GM18858 (cell line): ENCODE data around the gene SMARCC1.

Experiments used
- ATAC-seq: cut with Tn5 transposase; IDR thresholded peaks from one replicate; pipeline ENCODE4 v1.9.1; 2021; ENCODE audit not compliant: unreplicated experiment

Gene SMARCC1

DNA sequence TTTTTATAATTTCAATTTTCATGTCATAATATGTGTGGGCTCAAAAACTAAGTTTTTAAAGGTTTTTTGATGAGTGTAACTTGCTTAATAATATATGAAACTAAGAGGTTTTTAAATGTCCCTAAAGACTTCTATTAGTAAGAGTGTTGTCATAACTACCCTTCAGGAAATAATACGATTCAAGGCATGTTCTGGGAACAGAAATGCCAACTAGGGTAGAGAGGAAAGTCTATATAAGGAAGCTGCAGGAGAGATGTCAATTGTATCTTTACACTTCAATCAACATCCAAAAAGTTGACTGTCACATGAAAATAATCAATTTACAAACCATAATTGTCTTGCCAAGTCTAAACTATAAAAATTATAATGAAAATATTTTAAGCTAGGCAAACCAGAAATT lies 76.3 kb downstream of the SMARCC1 start:
- no peak for ATAC-seq

GRCh38 chr3:47704237-47704612 lies 77.5 kb downstream of the SMARCC1 start:
- ATAC-seq: no peak

- no peak for ATAC-seq
Observed at GRCh38 chr3:47701388-47701787, 80.3 kb downstream of the SMARCC1 start.

DNA sequence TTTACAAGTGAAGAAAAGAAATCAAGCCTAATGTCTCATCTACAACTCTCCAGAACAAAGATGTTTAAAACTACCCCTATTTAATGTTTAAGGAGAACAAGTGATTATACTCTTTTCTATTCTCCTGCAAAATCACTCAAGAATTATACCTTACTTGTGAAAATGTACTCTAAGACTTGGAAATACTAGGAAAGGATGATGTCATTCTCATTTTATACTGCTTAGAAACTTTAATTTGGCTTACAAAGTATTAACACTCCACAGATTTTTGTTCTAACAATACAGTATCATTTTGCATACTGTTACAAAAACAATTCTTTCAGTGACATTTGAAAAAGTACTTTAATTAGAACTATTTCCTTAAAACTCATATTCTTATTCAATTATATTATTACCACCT lies 89.5 kb downstream of the SMARCC1 start:
- no peak for ATAC-seq

DNA sequence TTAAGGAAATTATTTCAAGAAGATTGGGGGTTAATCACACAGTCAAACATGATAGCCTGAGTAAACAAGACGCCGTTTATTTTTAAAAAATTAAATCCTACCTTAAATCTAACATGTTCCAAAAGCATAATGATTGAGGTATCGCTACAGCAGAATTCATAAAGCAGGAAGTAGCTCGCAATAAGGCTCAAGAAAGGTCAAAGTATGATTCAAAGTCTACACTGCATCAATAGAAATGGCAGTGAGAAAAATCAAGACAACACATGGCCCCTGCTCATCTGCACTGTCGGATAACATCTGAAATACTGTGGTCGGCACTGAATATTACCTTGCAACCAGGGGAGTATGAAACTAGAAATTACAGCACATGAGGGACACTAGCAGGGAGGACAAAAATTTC lies 93.2 kb downstream of the SMARCC1 start:
- no peak for ATAC-seq

- no peak for ATAC-seq
Observed at GRCh38 chr3:47685037-47685436, 96.7 kb downstream of the SMARCC1 start.

GRCh38 chr3:47681016-47681415 lies 100.7 kb downstream of the SMARCC1 start:
- ATAC-seq: no peak

DNA sequence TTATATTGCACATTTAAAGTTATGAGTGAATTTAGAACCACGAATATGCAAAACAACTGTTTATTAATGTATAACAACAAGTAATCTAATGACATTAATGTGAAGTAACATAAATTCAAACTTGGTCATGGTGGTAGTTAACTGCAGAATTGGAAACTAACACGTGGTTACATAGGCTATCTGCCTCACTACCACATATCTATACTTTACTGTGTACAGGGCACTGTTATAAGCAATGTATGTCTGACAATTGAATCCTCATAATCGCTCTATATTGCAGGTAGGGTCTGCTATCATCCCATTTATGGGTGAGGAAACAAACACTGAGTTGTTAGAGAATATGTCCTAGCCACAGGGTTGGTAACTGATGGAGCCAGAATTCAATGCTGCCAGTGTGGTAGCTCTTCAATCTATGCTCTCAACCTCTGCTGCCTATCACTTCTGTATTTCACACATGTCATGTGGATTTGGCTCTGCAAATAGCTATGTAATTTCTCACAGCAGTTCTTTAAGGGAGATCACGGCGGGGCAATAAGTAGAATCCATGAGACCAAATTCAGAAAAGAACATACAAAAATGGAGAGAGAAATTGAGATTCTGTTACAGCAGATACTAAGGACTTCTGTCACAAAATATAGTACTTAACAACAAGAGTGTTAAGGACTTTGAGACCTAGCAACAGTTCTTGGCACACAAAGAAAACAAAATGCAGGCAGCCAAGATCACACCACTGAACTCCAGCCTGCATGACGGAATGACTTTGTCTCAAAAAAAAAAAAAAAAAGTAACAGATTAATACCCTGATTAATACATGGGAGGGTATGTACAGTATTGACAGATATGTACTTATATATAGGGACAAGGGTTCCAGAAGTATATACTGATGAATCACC lies 103.0 kb downstream of the SMARCC1 start:
- no peak for ATAC-seq

- ATAC-seq: no peak
Observed at GRCh38 chr3:47669026-47669749, 112.5 kb downstream of the SMARCC1 start.

- ATAC-seq: no peak
Observed at GRCh38 chr3:47666118-47666517, 115.6 kb downstream of the SMARCC1 start.

GRCh38 chr3:47664519-47664918 lies 117.2 kb downstream of the SMARCC1 start:
- no peak for ATAC-seq

DNA sequence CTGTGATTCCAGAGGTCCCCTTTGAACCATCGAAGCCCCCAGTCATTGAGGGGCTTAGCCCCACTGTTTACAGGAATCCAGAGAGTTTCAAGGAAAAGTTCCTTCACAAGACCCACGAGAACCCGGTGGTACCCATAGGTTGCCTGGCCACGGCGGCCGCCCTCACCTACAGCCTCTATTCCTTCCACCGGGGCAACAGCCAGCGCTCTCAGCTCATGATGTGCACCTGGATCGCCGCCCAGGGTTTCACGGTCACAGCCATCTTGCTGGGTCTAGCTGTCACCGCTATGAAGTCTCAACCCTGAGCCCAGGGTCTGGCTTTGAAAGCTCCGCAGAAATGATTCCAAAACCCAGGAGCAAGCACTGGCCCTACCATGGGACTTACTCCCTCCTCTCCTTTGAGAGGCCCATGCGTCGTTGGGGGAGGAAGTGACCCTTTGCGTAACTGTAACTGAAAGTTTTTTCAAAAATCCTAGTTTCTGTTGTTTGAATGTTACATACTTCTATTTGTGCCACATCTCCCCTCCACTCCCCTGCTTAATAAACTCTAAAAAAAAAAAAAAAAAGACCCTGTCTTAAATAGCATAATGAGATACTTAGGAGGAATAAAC lies 118.0 kb downstream of the SMARCC1 start:
- no peak for ATAC-seq

DNA sequence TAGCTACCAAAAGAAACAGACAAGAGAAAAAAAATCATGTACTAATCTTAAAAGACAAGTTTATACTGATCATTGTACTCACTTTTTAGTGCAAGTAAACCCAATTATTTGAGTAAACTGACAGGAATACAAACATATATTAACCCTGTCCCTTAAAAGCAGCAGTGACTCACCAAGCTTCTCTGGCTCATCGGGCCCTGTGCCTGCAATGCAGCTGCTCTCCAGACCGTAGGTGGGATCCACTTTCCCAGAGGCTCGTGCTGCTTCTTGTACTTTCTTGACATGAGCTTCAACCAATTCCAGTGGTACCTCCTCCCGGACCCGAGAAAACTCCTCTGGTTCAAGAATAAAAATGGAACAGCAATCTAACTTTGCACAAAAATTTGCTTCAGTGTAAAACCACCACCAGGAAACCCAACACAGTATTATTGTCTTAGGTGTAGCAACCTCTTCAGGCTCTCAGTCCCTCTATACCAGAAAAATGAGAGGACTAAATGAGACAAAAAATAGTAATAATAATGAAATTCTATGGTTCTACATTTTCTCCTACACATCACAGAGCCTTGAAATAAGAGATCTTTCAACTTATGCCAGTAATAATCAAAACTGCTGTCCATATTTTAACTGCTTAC lies 120.5 kb downstream of the SMARCC1 start:
- no peak for ATAC-seq

DNA sequence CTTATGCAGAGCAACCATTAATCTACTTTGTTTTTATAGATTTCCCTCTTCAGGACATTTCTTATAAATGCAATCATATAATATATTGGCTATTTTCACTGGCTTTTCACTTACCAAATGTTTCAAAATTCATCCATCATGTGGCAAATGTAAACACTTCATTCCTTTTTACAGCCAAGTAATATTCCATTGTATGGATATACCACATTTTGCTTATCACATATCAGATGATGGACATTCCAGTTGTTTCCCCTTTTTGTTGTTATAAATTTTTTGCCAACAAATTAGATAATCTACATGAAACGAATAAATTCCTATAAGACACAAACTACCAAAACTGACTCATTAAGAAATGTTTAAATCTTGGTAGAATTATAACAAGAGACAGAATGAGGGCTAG lies 123.2 kb downstream of the SMARCC1 start:
- no peak for ATAC-seq

- ATAC-seq: no peak
Observed at GRCh38 chr3:47652142-47652541, 129.6 kb downstream of the SMARCC1 start.

DNA sequence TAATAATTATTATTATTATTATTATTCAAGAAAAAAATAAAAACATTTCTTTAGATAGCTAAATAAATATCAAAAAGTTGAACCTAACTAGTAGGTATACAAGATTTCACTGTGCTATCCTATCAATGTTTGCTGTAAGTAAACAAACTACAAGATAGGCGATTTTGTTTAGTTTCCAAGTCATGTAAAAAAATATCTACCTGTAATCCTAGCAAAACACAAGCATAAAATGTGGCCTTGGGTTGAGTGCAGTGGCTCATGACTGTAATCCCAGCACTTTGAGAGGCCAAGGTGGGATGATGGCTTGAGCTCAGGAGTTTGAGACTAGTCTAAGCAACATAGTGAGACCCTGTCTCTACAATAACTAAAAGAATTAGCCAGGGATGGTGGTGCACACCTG lies 131.4 kb downstream of the SMARCC1 start:
- ATAC-seq: no peak

DNA sequence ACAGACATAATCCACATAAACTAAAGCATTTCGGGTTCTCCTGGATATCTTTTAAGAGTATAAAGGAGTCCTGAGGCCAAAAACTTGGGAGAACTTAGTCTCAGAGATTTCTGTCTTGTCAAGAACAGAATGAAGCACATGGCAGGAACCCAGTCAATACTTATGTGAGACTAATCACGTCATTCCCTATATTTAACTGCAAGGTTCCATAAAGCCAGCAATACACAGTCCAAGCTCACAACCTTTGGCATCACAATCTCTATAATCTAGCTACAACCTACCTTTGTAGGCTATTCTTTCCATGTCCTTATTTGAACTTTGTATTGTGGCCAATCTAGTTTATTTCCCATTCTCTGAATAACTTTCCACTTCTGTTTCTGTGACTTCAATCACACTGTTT lies 134.1 kb downstream of the SMARCC1 start:
- no peak for ATAC-seq

GRCh38 chr3:47646362-47646761 lies 135.3 kb downstream of the SMARCC1 start:
- no peak for ATAC-seq

- no peak for ATAC-seq
Observed at GRCh38 chr3:47645551-47645950, 136.1 kb downstream of the SMARCC1 start.

DNA sequence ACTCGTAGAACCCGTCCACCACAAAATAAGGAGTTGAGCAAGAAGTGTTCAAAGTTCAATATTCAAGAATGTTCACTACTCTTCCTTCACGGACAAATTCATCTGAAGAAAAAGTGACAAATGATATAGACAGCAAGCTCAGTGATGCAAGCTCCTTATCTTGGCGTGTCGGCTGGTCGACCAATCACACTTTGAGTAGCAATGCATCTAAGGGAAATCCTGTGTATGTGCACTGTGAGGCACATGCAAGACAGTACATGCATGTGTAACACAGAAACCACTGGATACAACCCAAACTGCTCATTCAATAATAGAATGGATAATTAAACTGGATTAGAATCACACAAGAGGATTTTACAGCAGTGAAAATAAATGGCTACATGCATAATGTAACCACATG lies 138.6 kb downstream of the SMARCC1 start:
- no peak for ATAC-seq

GRCh38 chr3:47641739-47642138 lies 140.0 kb downstream of the SMARCC1 start:
- no peak for ATAC-seq
